ENCODE measurements around the gene MYO7A. TPM values are rescaled to one million over a fixed set of nuclear protein-coding genes. Genes with fewer than 3 reads are reported as not detected.
A peak's percentile ranks its signal among the peaks of the same experiment; 100 is the strongest.

Gene MYO7A
- total and polyA plus RNA-seq, 2 experiments from 2014 or later, result 9.8 to 10.1 TPM

- Histone ChIP-seq H3K4me3 (no peak overlapping the region), H3K79me2 (no peaks in the 10 kb centered on the region), H3K9me2 (replicated peaks; ENCODE audit: insufficient read depth) (no peaks in the 10 kb centered on the region), H3K27me3 (no peaks in the 10 kb centered on the region), H3K27ac (peak overlapping the region; percentile 10), H3K36me3 (replicated peaks; ENCODE audit: insufficient read depth, low read depth) (no peaks in the 10 kb centered on the region), H3K4me1 (ENCODE audit: insufficient read depth) (no peaks in the 10 kb centered on the region), H3K9me3 (ENCODE audit: low read depth) (no peaks in the 10 kb centered on the region), H3K4me2 (no peak overlapping the region), H2AFZ (no peak overlapping the region), H4K20me1 (ENCODE audit: insufficient read depth, poor library complexity, severe bottlenecking) (no peaks in the 10 kb centered on the region)
- TF ChIP-seq EZH2 (IDR thresholded peaks at IDR 0.05; ENCODE audit: borderline replicate concordance) (no peak), EZH2phosphoT487 (IDR thresholded peaks at IDR 0.05; ENCODE audit: low read depth, severe bottlenecking, unreplicated experiment) (no peak), CTCF (IDR thresholded peaks at IDR 0.05; ENCODE audit: poor library complexity) (no peak)
- no peak for DNase-seq (ENCODE audit: low spot score)
- 88% methylated on average over 9 of the region's 9 CpGs for WGBS (ENCODE audit: low lambda C conversion rate, missing lambda C conversion rate)
Measured at GRCh38 chr11:77187111-77187750, 59.2 kb downstream of the MYO7A start.

- TF ChIP-seq CTCF (IDR thresholded peaks at IDR 0.05; ENCODE audit: poor library complexity) (peak; percentile 92), EZH2 (IDR thresholded peaks at IDR 0.05; ENCODE audit: borderline replicate concordance) (no peak)
Measured at GRCh38 chr11:77187776-77188632, 60.0 kb downstream of the MYO7A start.

DNA sequence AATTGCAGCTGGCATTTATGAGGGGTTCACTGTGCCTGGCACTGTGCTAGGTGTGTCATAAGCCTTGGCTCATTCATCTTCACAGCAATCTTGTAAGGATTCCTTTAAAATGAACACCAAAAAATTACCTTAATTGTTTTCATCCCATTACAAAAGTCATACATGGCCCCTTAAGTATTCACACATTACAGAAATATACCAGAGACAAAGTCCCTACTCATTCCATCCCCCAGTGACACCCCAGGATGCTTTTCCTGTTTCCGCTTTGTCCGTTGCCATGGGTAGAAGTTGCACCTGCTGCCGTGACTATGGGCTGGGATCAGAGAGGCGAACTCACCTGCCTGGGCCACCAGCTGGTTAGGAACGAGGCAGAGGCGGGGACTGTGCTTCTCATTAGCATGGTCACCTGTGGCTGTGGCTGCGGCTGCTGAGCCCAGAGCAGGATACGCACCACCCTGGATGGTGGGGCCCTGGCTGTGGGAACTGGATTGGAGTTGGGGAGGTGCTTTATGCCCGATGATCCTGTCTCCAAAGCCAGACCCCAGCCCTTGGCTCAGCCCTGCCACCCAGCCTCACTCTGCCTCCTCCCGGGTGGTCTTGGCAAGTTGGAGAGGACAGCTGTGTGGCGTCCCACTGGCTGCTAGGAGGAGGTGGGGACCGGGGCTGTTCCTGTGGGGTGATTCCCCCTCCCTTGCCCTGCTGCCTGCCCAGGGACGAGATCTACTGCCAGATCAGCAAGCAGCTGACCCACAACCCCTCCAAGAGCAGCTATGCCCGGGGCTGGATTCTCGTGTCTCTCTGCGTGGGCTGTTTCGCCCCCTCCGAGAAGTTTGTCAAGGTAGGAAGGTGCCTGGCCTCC, 60.8 kb downstream of the MYO7A start:
- Histone ChIP-seq H4K20me1 (ENCODE audit: insufficient read depth, poor library complexity, severe bottlenecking) (no peaks in the 10 kb centered on the region), H3K9me3 (ENCODE audit: low read depth) (no peaks in the 10 kb centered on the region), H3K36me3 (replicated peaks; ENCODE audit: insufficient read depth, low read depth) (no peaks in the 10 kb centered on the region), H3K9me2 (replicated peaks; ENCODE audit: insufficient read depth) (no peaks in the 10 kb centered on the region), H3K4me2 (no peak overlapping the region), H2AFZ (no peak overlapping the region), H3K79me2 (no peaks in the 10 kb centered on the region), H3K4me3 (no peak overlapping the region), H3K27ac (no peak overlapping the region), H3K27me3 (no peaks in the 10 kb centered on the region), H3K4me1 (ENCODE audit: insufficient read depth) (no peaks in the 10 kb centered on the region)
- TF ChIP-seq EZH2 (IDR thresholded peaks at IDR 0.05; ENCODE audit: borderline replicate concordance) (no peak), EZH2phosphoT487 (IDR thresholded peaks at IDR 0.05; ENCODE audit: low read depth, severe bottlenecking, unreplicated experiment) (no peak), CTCF (IDR thresholded peaks at IDR 0.05; ENCODE audit: poor library complexity) (no peak)
- 84% methylated on average over 18 of the region's 18 CpGs for WGBS (ENCODE audit: low lambda C conversion rate, missing lambda C conversion rate)
- no peak for DNase-seq (ENCODE audit: low spot score)

More at GRCh38 chr11:77187776-77188632, 60.0 kb downstream of the MYO7A start:
- peak overlapping the region; percentile 10 for H3K27ac ChIP-seq
- no peak overlapping the region for H3K4me3 ChIP-seq
- 55% methylated on average over 7 of the region's 7 CpGs for WGBS (ENCODE audit: low lambda C conversion rate, missing lambda C conversion rate)
- no peak overlapping the region for H2AFZ ChIP-seq
- no peaks in the 10 kb centered on the region for H4K20me1 ChIP-seq (ENCODE audit: insufficient read depth, poor library complexity, severe bottlenecking)
- peak; percentile 91 for DNase-seq (ENCODE audit: low spot score)
- no peaks in the 10 kb centered on the region for H3K4me1 ChIP-seq (ENCODE audit: insufficient read depth)
- no peaks in the 10 kb centered on the region for H3K9me3 ChIP-seq (ENCODE audit: low read depth)
- H3K79me2 ChIP-seq, result no peaks in the 10 kb centered on the region
- no peak overlapping the region for H3K4me2 ChIP-seq
- H3K9me2 ChIP-seq (replicated peaks; ENCODE audit: insufficient read depth), result no peaks in the 10 kb centered on the region
- no peaks in the 10 kb centered on the region for H3K36me3 ChIP-seq (replicated peaks; ENCODE audit: insufficient read depth, low read depth)
- H3K27me3 ChIP-seq, result no peaks in the 10 kb centered on the region

All from hepatocyte (in vitro differentiated cells).